HCT116 (cell line): ENCODE results near the gene SLC25A13. TPM values are rescaled to one million over a fixed set of nuclear protein-coding genes. Genes with fewer than 3 reads are reported as not detected.

Experiments used
- ATAC-seq: fragments of 200-7000 bp; cut with Tn5 transposase; 2 replicates; pipeline ENCODE4 v1.9.1; 2020; ENCODE audit warnings: mild to moderate bottlenecking, moderate library complexity
- BruUV-seq: library from RNA; stranded (reverse); fragments of 400-500 nt; replicated peaks from 2 replicates; lab custom pipeline; 2021; lab: Mats Ljungman, UMichigan
- CTCF ChIA-PET: fragments of 300-600 bp; sonication (Branson Sonifier 250); formaldehyde crosslinking; loops from one replicate; lab custom pipeline; 2021; ENCODE audit warnings: antibody characterized with exemption; lab: Charles Lee
- POLR2A ChIA-PET: fragments of 300-600, 350-600 bp; sonication (Branson Sonifier 250); formaldehyde crosslinking; loops from one replicate; lab custom pipeline; 2021; ENCODE audit warnings: antibody characterized with exemption; lab: Charles Lee
- RAD21 ChIA-PET, 2 experiments: fragments of 300-600 bp; sonication (Branson Sonifier 250); formaldehyde crosslinking; loops; one replicate each; lab custom pipeline; 2023; ENCODE audit warnings: low total read pairs in 2 of 2; ENCODE audit not compliant: uncharacterized antibody in 2 of 2, unreplicated experiment in 2 of 2, low non-redundant PET in 1 of 2; lab: Charles Lee
- DNase-seq: peaks from one replicate; pipeline ENCODE4 v3.0.0-alpha.2; 2010; ENCODE audit warnings: low read depth, low spot score
- H2AFZ ChIP-seq: fragments of 200-600 bp; shearing (Covaris generic), sonication (generic); 2 replicates; pipeline ENCODE4 v1.6.1; 2017; ENCODE audit warnings: low read depth, mixed run types, mixed read lengths, antibody characterized with exemption, low read length; ENCODE audit not compliant: poor library complexity, severe bottlenecking
- H3K27ac ChIP-seq: 2 replicates; pipeline ENCODE4 v1.5.1; 2012; ENCODE audit warnings: low read depth, low read length
- H3K27me3 ChIP-seq: fragments of 200-600 bp; sonication (generic); 2 replicates; pipeline ENCODE4 v1.6.1; 2016; ENCODE audit warnings: mixed run types, low read length, mixed read lengths; ENCODE audit not compliant: insufficient read depth
- H3K36me3 ChIP-seq, 2 experiments: fragments of 200-500 bp in 1 of 2; fragments of 200-600 bp in 1 of 2; sonication (Bioruptor generic) in 1 of 2; sonication (generic) in 1 of 2; 2 replicates each; pipeline versions ENCODE4 v1.5.1 to v1.6.1; 2014 to 2016; ENCODE audit warnings: low read length in 2 of 2, inconsistent platforms in 1 of 2, mixed read lengths in 1 of 2, mixed run types in 1 of 2; ENCODE audit not compliant: insufficient read depth in 2 of 2, control insufficient read depth in 1 of 2
- H3K4me1 ChIP-seq, 2 experiments: fragments of 200-600 bp in 1 of 2; sonication (generic) in 1 of 2; 2 replicates each; pipeline versions ENCODE4 v1.5.1 to v1.6.1; 2012 to 2017; ENCODE audit warnings: low read length in 2 of 2, inconsistent platforms in 1 of 2, mild to moderate bottlenecking in 1 of 2, mixed read lengths in 1 of 2, mixed run types in 1 of 2, moderate library complexity in 1 of 2; ENCODE audit not compliant: insufficient read depth in 2 of 2, control insufficient read depth in 1 of 2
- H3K4me2 ChIP-seq: fragments of 200-600 bp; sonication (generic); 2 replicates; pipeline ENCODE4 v1.6.1; 2017; ENCODE audit warnings: mixed run types, low read length, mixed read lengths
- H3K4me3 ChIP-seq, 2 experiments: fragments of 200-600 bp in 1 of 2; sonication (generic) in 1 of 2; replicated peaks in 1 of 2; 2 replicates each; pipeline ENCODE4 v1.5.1; 2011 to 2016; ENCODE audit warnings: low read length in 2 of 2, control low read depth in 1 of 2, low read depth in 1 of 2, mild to moderate bottlenecking in 1 of 2, mixed read lengths in 1 of 2, mixed run types in 1 of 2
- H3K79me2 ChIP-seq: fragments of 200-600 bp; sonication (generic); 2 replicates; pipeline ENCODE4 v1.6.1; 2017; ENCODE audit warnings: mild to moderate bottlenecking, mixed run types, low read length, moderate library complexity, mixed read lengths; ENCODE audit not compliant: insufficient read depth
- H3K9ac ChIP-seq: fragments of 200-600 bp; sonication (generic); 2 replicates; pipeline ENCODE4 v1.6.1; 2016; ENCODE audit warnings: low read length, mixed read lengths
- H3K9me2 ChIP-seq: fragments of 200-600 bp; sonication (generic), shearing (Covaris generic); 2 replicates; pipeline ENCODE4 v1.6.1; 2017; ENCODE audit warnings: mixed run types, mild to moderate bottlenecking, moderate library complexity; ENCODE audit not compliant: insufficient read depth
- H3K9me3 ChIP-seq, 2 experiments: fragments of 200-500 bp in 1 of 2; fragments of 200-600 bp in 1 of 2; sonication (Bioruptor generic) in 1 of 2; sonication (generic) in 1 of 2; 2 replicates each; pipeline ENCODE4 v1.6.1; 2014 to 2017; ENCODE audit warnings: low read length in 2 of 2, mixed read lengths in 2 of 2, inconsistent platforms in 1 of 2, low read depth in 1 of 2, mild to moderate bottlenecking in 1 of 2, mixed run types in 1 of 2, moderate library complexity in 1 of 2; ENCODE audit not compliant: control insufficient read depth in 1 of 2, insufficient read depth in 1 of 2
- H4K20me1 ChIP-seq: fragments of 200-600 bp; sonication (generic), shearing (Covaris generic); 2 replicates; pipeline ENCODE4 v1.6.1; 2017; ENCODE audit warnings: mixed run types, mild to moderate bottlenecking, moderate library complexity; ENCODE audit not compliant: insufficient read depth
- CBX3 ChIP-seq: IDR thresholded peaks from 2 replicates; pipeline ENCODE4 v1.6.1; 2012; ENCODE audit warnings: low read depth
- ELF1 ChIP-seq: IDR thresholded peaks from 2 replicates; pipeline ENCODE4 v1.6.1; 2012; ENCODE audit warnings: low read depth, borderline replicate concordance
- EZH2phosphoT487 ChIP-seq: fragments of 200-600 bp; IDR thresholded peaks from 2 replicates; pipeline ENCODE4 v1.6.1; 2018; ENCODE audit warnings: antibody characterized with exemption, borderline replicate concordance
- JUND ChIP-seq: IDR thresholded peaks from 2 replicates; pipeline ENCODE4 v1.6.1; 2012
- POLR2AphosphoS5 ChIP-seq: IDR thresholded peaks from 2 replicates; pipeline ENCODE4 v1.6.1; 2011; ENCODE audit warnings: mild to moderate bottlenecking, low read depth, low read length, moderate library complexity
- RAD21 ChIP-seq: IDR thresholded peaks from 2 replicates; pipeline ENCODE4 v1.6.1; 2012; ENCODE audit warnings: low read depth, mild to moderate bottlenecking
- SIN3A ChIP-seq: IDR thresholded peaks from 2 replicates; pipeline ENCODE4 v1.6.1; 2012; ENCODE audit warnings: low read depth
- SP1 ChIP-seq: IDR thresholded peaks from 2 replicates; pipeline ENCODE4 v1.6.1; 2012; ENCODE audit warnings: low read depth
- SRF ChIP-seq: IDR thresholded peaks from 2 replicates; pipeline ENCODE4 v1.6.1; 2012; ENCODE audit warnings: low read depth
- YY1 ChIP-seq: IDR thresholded peaks from 2 replicates; pipeline ENCODE4 v1.6.1; 2011; ENCODE audit warnings: low read length, low read depth, moderate library complexity, mild to moderate bottlenecking; ENCODE audit not compliant: insufficient replicate concordance; ENCODE audit errors: extremely low read depth
- intact Hi-C: fragments of 100-400 bp; cut with micrococcal nuclease; formaldehyde crosslinking; loops from 2 replicates; pipeline ENCODE4 v1.10.0; 2022
- total RNA-seq: library from RNA; stranded (reverse); gene quantifications from one replicate; pipeline ENCODE4 v1.2.1, GENCODE V29; 2021; ENCODE audit not compliant: unreplicated experiment
- TF ChIP-seq, protein P1 (sequence below): IDR thresholded peaks from 2 replicates; pipeline ENCODE4 v1.6.1; 2011; ENCODE audit warnings: mild to moderate bottlenecking, low read length, moderate library complexity; ENCODE audit not compliant: insufficient replicate concordance; ENCODE audit errors: extremely low read depth
- TF ChIP-seq, protein P2 (sequence below): IDR thresholded peaks from 2 replicates; pipeline ENCODE4 v1.6.1; 2012
- TF ChIP-seq, protein P3 (sequence below): IDR thresholded peaks from 2 replicates; pipeline ENCODE4 v1.6.1; 2012; ENCODE audit warnings: low read depth
- TF ChIP-seq, protein P4 (sequence below): IDR thresholded peaks from 2 replicates; pipeline ENCODE4 v1.6.1; 2012

Gene SLC25A13
- total RNA-seq, 1 experiment from 2014 or later: 19.3 TPM

DNA sequence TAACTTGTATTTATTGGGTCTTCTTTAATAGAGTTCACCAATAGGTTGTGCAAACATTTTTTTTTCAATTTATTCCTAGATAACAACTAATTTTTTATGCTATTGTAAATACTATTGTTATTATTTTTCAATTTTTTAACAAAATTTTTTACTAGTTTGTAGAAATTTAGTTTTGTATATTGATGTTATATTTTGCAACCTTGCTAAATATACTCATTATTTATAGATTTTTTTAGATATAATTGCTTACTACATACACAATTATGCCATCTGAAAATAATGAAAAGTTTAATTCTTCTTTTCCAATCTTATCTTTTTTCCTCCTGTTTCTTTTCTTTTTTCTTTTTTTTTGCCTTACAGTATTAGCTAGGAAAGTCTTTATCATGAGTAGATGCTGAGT is 216.9 kb downstream of the SLC25A13 start:
- Histone ChIP-seq H3K9me3 (no peaks in the 10 kb centered on the region), H3K4me3 (no peak overlapping the region), H3K36me3 (no peaks in the 10 kb centered on the region), H3K4me1 (no peaks in the 10 kb centered on the region), H3K27ac (no peak overlapping the region), H3K9me2 (no peaks in the 10 kb centered on the region), H3K79me2 (no peaks in the 10 kb centered on the region), H3K9ac (no peak overlapping the region), H2AFZ (no peak overlapping the region), H3K27me3 (peaks cover 3% of the 10 kb centered on the region; the same call in 1 of the 2 replicates), H3K4me2 (no peak overlapping the region), H4K20me1 (no peaks in the 10 kb centered on the region)
- no peak for DNase-seq
- TF ChIP-seq CBX3 (no peak), ELF1 (no peak), POLR2AphosphoS5 (no peak), SIN3A (no peak), RAD21 (no peak), SRF (no peak), JUND (no peak), YY1 (no peak), SP1 (no peak), EZH2phosphoT487 (no peak)
- TF ChIP-seq, protein P1, sequence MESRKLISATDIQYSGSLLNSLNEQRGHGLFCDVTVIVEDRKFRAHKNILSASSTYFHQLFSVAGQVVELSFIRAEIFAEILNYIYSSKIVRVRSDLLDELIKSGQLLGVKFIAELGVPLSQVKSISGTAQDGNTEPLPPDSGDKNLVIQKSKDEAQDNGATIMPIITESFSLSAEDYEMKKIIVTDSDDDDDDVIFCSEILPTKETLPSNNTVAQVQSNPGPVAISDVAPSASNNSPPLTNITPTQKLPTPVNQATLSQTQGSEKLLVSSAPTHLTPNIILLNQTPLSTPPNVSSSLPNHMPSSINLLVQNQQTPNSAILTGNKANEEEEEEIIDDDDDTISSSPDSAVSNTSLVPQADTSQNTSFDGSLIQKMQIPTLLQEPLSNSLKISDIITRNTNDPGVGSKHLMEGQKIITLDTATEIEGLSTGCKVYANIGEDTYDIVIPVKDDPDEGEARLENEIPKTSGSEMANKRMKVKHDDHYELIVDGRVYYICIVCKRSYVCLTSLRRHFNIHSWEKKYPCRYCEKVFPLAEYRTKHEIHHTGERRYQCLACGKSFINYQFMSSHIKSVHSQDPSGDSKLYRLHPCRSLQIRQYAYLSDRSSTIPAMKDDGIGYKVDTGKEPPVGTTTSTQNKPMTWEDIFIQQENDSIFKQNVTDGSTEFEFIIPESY: no peak
- TF ChIP-seq, protein P2, sequence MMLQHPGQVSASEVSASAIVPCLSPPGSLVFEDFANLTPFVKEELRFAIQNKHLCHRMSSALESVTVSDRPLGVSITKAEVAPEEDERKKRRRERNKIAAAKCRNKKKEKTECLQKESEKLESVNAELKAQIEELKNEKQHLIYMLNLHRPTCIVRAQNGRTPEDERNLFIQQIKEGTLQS: no peak
- TF ChIP-seq, protein P3, sequence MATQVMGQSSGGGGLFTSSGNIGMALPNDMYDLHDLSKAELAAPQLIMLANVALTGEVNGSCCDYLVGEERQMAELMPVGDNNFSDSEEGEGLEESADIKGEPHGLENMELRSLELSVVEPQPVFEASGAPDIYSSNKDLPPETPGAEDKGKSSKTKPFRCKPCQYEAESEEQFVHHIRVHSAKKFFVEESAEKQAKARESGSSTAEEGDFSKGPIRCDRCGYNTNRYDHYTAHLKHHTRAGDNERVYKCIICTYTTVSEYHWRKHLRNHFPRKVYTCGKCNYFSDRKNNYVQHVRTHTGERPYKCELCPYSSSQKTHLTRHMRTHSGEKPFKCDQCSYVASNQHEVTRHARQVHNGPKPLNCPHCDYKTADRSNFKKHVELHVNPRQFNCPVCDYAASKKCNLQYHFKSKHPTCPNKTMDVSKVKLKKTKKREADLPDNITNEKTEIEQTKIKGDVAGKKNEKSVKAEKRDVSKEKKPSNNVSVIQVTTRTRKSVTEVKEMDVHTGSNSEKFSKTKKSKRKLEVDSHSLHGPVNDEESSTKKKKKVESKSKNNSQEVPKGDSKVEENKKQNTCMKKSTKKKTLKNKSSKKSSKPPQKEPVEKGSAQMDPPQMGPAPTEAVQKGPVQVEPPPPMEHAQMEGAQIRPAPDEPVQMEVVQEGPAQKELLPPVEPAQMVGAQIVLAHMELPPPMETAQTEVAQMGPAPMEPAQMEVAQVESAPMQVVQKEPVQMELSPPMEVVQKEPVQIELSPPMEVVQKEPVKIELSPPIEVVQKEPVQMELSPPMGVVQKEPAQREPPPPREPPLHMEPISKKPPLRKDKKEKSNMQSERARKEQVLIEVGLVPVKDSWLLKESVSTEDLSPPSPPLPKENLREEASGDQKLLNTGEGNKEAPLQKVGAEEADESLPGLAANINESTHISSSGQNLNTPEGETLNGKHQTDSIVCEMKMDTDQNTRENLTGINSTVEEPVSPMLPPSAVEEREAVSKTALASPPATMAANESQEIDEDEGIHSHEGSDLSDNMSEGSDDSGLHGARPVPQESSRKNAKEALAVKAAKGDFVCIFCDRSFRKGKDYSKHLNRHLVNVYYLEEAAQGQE: no peak
- TF ChIP-seq, protein P4, sequence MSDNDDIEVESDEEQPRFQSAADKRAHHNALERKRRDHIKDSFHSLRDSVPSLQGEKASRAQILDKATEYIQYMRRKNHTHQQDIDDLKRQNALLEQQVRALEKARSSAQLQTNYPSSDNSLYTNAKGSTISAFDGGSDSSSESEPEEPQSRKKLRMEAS: no peak
- ChIA-PET RAD21 (no interaction called here), POLR2A (no interaction called here), CTCF (no interaction called here)
- BruUV-seq: no TSS peak
- ATAC-seq: no peak
- intact Hi-C loops: no loop called here
